ENCODE measurements around the gene CCDC85C.

DNA sequence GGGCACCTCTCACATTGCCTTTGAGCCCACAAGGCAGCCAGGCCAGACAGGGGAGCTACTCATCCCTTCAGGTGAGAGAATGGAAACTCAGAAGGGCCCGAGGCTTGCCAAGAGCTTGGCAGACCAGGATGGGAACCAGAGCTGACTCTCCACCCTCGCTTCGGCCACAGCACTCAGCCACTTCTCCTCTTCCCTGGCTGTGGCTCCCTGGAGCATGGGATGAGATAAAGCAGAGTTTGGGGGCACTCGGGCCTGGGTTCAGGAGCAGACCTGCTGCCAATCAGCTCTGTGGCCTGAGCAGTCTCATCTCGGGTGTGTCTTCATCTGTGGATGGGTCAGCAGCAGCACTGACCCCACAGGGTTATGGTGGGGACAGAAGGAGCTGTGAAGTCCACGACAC is 20.0 kb upstream of the CCDC85C start:
- TF ChIP-seq, protein P1, sequence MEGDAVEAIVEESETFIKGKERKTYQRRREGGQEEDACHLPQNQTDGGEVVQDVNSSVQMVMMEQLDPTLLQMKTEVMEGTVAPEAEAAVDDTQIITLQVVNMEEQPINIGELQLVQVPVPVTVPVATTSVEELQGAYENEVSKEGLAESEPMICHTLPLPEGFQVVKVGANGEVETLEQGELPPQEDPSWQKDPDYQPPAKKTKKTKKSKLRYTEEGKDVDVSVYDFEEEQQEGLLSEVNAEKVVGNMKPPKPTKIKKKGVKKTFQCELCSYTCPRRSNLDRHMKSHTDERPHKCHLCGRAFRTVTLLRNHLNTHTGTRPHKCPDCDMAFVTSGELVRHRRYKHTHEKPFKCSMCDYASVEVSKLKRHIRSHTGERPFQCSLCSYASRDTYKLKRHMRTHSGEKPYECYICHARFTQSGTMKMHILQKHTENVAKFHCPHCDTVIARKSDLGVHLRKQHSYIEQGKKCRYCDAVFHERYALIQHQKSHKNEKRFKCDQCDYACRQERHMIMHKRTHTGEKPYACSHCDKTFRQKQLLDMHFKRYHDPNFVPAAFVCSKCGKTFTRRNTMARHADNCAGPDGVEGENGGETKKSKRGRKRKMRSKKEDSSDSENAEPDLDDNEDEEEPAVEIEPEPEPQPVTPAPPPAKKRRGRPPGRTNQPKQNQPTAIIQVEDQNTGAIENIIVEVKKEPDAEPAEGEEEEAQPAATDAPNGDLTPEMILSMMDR (conservative IDR thresholded peaks at IDR 0.05; ENCODE audit: low read depth in 2 of 2) = no peak
- TF ChIP-seq NANOG (IDR thresholded peaks at IDR 0.05; ENCODE audit: borderline replicate concordance) = no peak
- TF ChIP-seq, protein P2, sequence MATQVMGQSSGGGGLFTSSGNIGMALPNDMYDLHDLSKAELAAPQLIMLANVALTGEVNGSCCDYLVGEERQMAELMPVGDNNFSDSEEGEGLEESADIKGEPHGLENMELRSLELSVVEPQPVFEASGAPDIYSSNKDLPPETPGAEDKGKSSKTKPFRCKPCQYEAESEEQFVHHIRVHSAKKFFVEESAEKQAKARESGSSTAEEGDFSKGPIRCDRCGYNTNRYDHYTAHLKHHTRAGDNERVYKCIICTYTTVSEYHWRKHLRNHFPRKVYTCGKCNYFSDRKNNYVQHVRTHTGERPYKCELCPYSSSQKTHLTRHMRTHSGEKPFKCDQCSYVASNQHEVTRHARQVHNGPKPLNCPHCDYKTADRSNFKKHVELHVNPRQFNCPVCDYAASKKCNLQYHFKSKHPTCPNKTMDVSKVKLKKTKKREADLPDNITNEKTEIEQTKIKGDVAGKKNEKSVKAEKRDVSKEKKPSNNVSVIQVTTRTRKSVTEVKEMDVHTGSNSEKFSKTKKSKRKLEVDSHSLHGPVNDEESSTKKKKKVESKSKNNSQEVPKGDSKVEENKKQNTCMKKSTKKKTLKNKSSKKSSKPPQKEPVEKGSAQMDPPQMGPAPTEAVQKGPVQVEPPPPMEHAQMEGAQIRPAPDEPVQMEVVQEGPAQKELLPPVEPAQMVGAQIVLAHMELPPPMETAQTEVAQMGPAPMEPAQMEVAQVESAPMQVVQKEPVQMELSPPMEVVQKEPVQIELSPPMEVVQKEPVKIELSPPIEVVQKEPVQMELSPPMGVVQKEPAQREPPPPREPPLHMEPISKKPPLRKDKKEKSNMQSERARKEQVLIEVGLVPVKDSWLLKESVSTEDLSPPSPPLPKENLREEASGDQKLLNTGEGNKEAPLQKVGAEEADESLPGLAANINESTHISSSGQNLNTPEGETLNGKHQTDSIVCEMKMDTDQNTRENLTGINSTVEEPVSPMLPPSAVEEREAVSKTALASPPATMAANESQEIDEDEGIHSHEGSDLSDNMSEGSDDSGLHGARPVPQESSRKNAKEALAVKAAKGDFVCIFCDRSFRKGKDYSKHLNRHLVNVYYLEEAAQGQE (IDR thresholded peaks at IDR 0.05; ENCODE audit: unreplicated experiment) = no peak
- TF ChIP-seq POLR2AphosphoS5 (IDR thresholded peaks at IDR 0.05; ENCODE audit: low read depth) = no peak
- TF ChIP-seq, protein P3, sequence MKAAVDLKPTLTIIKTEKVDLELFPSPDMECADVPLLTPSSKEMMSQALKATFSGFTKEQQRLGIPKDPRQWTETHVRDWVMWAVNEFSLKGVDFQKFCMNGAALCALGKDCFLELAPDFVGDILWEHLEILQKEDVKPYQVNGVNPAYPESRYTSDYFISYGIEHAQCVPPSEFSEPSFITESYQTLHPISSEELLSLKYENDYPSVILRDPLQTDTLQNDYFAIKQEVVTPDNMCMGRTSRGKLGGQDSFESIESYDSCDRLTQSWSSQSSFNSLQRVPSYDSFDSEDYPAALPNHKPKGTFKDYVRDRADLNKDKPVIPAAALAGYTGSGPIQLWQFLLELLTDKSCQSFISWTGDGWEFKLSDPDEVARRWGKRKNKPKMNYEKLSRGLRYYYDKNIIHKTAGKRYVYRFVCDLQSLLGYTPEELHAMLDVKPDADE (IDR thresholded peaks at IDR 0.05) = no peak
- TF ChIP-seq EZH2 (IDR thresholded peaks at IDR 0.05; ENCODE audit: low read depth, unreplicated experiment) = no peak
- no peak for TF ChIP-seq EZH2phosphoT487 (IDR thresholded peaks at IDR 0.05; ENCODE audit: unreplicated experiment)
- TF ChIP-seq JUNB (IDR thresholded peaks at IDR 0.05; ENCODE audit: unreplicated experiment) = no peak
- TF ChIP-seq STAT1 (IDR thresholded peaks at IDR 0.05; ENCODE audit: unreplicated experiment) = no peak
